Endothelial cell of umbilical vein (primary cell): ENCODE results near the gene CNTNAP1. TPM values are rescaled to one million over a fixed set of nuclear protein-coding genes. Genes with fewer than 3 reads are reported as not detected.

Experiments
- BruUV-seq: library from RNA; stranded (reverse); fragments of 400-500 nt; replicated peaks from 2 replicates; lab custom pipeline; 2021; lab: Mats Ljungman, UMichigan
- CTCF ChIA-PET: fragments of 300-600, 350-600 bp; sonication (Branson Sonifier 250); formaldehyde crosslinking; loops from one replicate; lab custom pipeline; 2021; ENCODE audit warnings: antibody characterized with exemption, inconsistent platforms; lab: Charles Lee
- POLR2A ChIA-PET: fragments of 300-600, 350-600 bp; sonication (Branson Sonifier 250); formaldehyde crosslinking; loops from one replicate; lab custom pipeline; 2021; ENCODE audit warnings: antibody characterized with exemption, inconsistent platforms; lab: Charles Lee
- DNase-seq: peaks from one replicate; pipeline ENCODE4 v3.0.0-alpha.2; 2011; ENCODE audit warnings: low read depth, low spot score
- FAIRE-seq: peaks from 2 replicates; lab custom pipeline; 2011; peaks lifted over from hg19 to GRCh38; lab: Jason Lieb, UNC
- H2AFZ ChIP-seq: 2 replicates; pipeline ENCODE4 v1.6.0; 2012; ENCODE audit warnings: low read depth, low read length, control low read depth, inconsistent platforms
- H3K27ac ChIP-seq: 2 replicates; pipeline ENCODE4 v1.5.1; 2011; ENCODE audit warnings: low read depth, mild to moderate bottlenecking, control low read depth, low read length, moderate library complexity; ENCODE audit not compliant: insufficient read depth
- H3K27me3 ChIP-seq, 2 experiments: 2 replicates each; pipeline versions ENCODE4 v1.6.0 to v1.6.1; 2011; ENCODE audit warnings: low read length in 2 of 2, mixed read lengths in 1 of 2; ENCODE audit not compliant: control insufficient read depth in 2 of 2, insufficient read depth in 2 of 2
- H3K36me3 ChIP-seq, 2 experiments: 2 replicates in 1 of 2; 3 replicates in 1 of 2; pipeline ENCODE4 v1.5.1; 2011; ENCODE audit warnings: low read length in 2 of 2, mild to moderate bottlenecking in 1 of 2, moderate library complexity in 1 of 2; ENCODE audit not compliant: control insufficient read depth in 2 of 2, insufficient read depth in 2 of 2; ENCODE audit errors: extremely low read depth in 1 of 2
- H3K4me1 ChIP-seq: 3 replicates; pipeline ENCODE4 v1.5.1; 2011; ENCODE audit warnings: mild to moderate bottlenecking, low read length; ENCODE audit not compliant: control insufficient read depth, insufficient read depth; ENCODE audit errors: extremely low read depth
- H3K4me2 ChIP-seq: 2 replicates; pipeline ENCODE4 v1.6.1; 2011; ENCODE audit warnings: low read length, control low read depth, mixed read lengths; ENCODE audit not compliant: insufficient read depth
- H3K4me3 ChIP-seq, 3 experiments: fragments of 200-600 bp in 1 of 3; sonication (generic), shearing (Covaris generic) in 1 of 3; replicated peaks in 1 of 3; 2 replicates each; pipeline ENCODE4 v1.5.1; 2011 to 2016; ENCODE audit warnings: control low read depth in 3 of 3, low read length in 3 of 3, mild to moderate bottlenecking in 2 of 3, inconsistent platforms in 1 of 3, low read depth in 1 of 3, moderate library complexity in 1 of 3; ENCODE audit not compliant: insufficient read depth in 1 of 3
- H3K79me2 ChIP-seq: 2 replicates; pipeline ENCODE4 v1.6.0; 2012; ENCODE audit warnings: low read length, inconsistent platforms; ENCODE audit not compliant: control insufficient read depth, insufficient read depth
- H3K9ac ChIP-seq: replicated peaks from 2 replicates; pipeline ENCODE3; 2011; ENCODE audit warnings: low read length, control low read depth; ENCODE audit not compliant: insufficient read depth; ENCODE audit errors: extremely low read depth
- H3K9me1 ChIP-seq: replicated peaks from 3 replicates; pipeline ENCODE4 v1.6.0; 2011; ENCODE audit warnings: mild to moderate bottlenecking, low read length; ENCODE audit not compliant: control insufficient read depth, insufficient read depth; ENCODE audit errors: extremely low read depth
- H3K9me3 ChIP-seq: replicated peaks from 2 replicates; pipeline ENCODE4 v1.5.1; 2012; ENCODE audit warnings: low read length, inconsistent platforms; ENCODE audit not compliant: control insufficient read depth, insufficient read depth
- H4K20me1 ChIP-seq: replicated peaks from 2 replicates; pipeline ENCODE3; 2011; ENCODE audit warnings: mild to moderate bottlenecking, low read length; ENCODE audit not compliant: control insufficient read depth, insufficient read depth; ENCODE audit errors: extremely low read depth
- EZH2 ChIP-seq: IDR thresholded peaks from 2 replicates; pipeline ENCODE4 v1.6.1; 2012; ENCODE audit warnings: borderline replicate concordance, low read depth, mild to moderate bottlenecking, moderate library complexity, low read length, inconsistent platforms; ENCODE audit not compliant: severe bottlenecking
- FOS ChIP-seq: IDR thresholded peaks from 2 replicates; pipeline ENCODE4 v1.6.1; 2011; ENCODE audit warnings: mild to moderate bottlenecking, low read length, moderate library complexity, borderline replicate concordance; ENCODE audit not compliant: insufficient read depth
- GATA2 ChIP-seq: IDR thresholded peaks from 2 replicates; pipeline ENCODE4 v1.7.0; 2011; ENCODE audit warnings: low read depth, mild to moderate bottlenecking, moderate library complexity, mixed read lengths, low read length; ENCODE audit not compliant: insufficient read length, insufficient read depth
- JUN ChIP-seq: IDR thresholded peaks from 2 replicates; pipeline ENCODE4 v1.6.1; 2011; ENCODE audit warnings: borderline replicate concordance, low read depth; ENCODE audit not compliant: insufficient read length, insufficient read depth
- MYC ChIP-seq: IDR thresholded peaks from one replicate; pipeline ENCODE4 v1.6.1; 2011; ENCODE audit warnings: mild to moderate bottlenecking, low read depth, low read length
- POLR2A ChIP-seq: IDR thresholded peaks from 2 replicates; pipeline ENCODE4 v1.6.1; 2012; ENCODE audit warnings: low read depth, mild to moderate bottlenecking, control low read depth, low read length
- POLR2AphosphoS5 ChIP-seq: IDR thresholded peaks from 2 replicates; pipeline ENCODE4 v1.6.1; 2012; ENCODE audit warnings: low read depth, mild to moderate bottlenecking, control low read depth, low read length, moderate library complexity; ENCODE audit not compliant: insufficient read depth
- dilution Hi-C: fragments of 300-500 bp; cut with MboI; formaldehyde crosslinking; loops from one replicate; pipeline ENCODE4 v1.15.0; 2019; ENCODE audit warnings: low sequenced_read_pairs; ENCODE audit not compliant: extremely low pct_ligation_motif_present
- intact Hi-C: fragments of 100-400 bp; cut with micrococcal nuclease; formaldehyde crosslinking; loops from one replicate; pipeline ENCODE4 v1.10.0; 2022
- polyA plus RNA-seq, 4 experiments: library from polyadenylated mRNA; depleted of rRNA in 3 of 4; stranded (reverse) in 3 of 4; unstranded in 1 of 4; fragments of >200 nt; gene quantifications; 2 replicates each; pipeline versions ENCODE4 v1.2.1 to v1.2.3, GENCODE V29; 2011 to 2012; ENCODE audit warnings: missing spikeins in 1 of 4
- total RNA-seq: library from RNA; stranded (reverse); gene quantifications from 2 replicates; pipeline ENCODE4 v1.2.3, GENCODE V29; 2021
- TF ChIP-seq, protein P1 (sequence below): IDR thresholded peaks from 2 replicates; pipeline ENCODE4 v1.6.1; 2011; ENCODE audit not compliant: insufficient read depth, insufficient read length
- TF ChIP-seq, protein P2 (sequence below), 2 donors: IDR thresholded peaks; 1 replicate in 1 of 2; 2 replicates in 1 of 2; pipeline ENCODE4 v1.5.1; 2011; ENCODE audit warnings: low read length in 2 of 2, mild to moderate bottlenecking in 2 of 2, moderate library complexity in 2 of 2, control low read depth in 1 of 2, inconsistent platforms in 1 of 2, low read depth in 1 of 2; ENCODE audit not compliant: insufficient read depth in 1 of 2; ENCODE audit errors: extremely low read depth in 1 of 2

CNTNAP1 gene
- total and polyA plus RNA-seq, 2 donors (not counting 3 experiments of a cell fraction or from before 2014, with no cell fraction given): 26.3 to 44.8 TPM

- intact Hi-C loops: no loop called here
- H3K27me3 ChIP-seq: no peaks in the 10 kb centered on the region
- H3K4me2 ChIP-seq: no peak overlapping the region
- DNase-seq (no peak), FAIRE-seq (no peak)
- no peak overlapping the region for H3K27ac ChIP-seq
- no peaks in the 10 kb centered on the region for H4K20me1 ChIP-seq
- H3K9ac ChIP-seq: no peak overlapping the region
- H2AFZ ChIP-seq: no peak overlapping the region
- H3K9me3 ChIP-seq: no peaks in the 10 kb centered on the region
- H3K36me3 ChIP-seq: peaks cover 13 to 41% of the 10 kb centered on the region in 2 experiments
- no TSS peak for BruUV-seq
- TF ChIP-seq POLR2AphosphoS5: no peak
- no peak for TF ChIP-seq POLR2A
- no peak for TF ChIP-seq GATA2
- TF ChIP-seq, protein P1, sequence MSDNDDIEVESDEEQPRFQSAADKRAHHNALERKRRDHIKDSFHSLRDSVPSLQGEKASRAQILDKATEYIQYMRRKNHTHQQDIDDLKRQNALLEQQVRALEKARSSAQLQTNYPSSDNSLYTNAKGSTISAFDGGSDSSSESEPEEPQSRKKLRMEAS: no peak
- TF ChIP-seq FOS: no peak
- TF ChIP-seq, protein P2, sequence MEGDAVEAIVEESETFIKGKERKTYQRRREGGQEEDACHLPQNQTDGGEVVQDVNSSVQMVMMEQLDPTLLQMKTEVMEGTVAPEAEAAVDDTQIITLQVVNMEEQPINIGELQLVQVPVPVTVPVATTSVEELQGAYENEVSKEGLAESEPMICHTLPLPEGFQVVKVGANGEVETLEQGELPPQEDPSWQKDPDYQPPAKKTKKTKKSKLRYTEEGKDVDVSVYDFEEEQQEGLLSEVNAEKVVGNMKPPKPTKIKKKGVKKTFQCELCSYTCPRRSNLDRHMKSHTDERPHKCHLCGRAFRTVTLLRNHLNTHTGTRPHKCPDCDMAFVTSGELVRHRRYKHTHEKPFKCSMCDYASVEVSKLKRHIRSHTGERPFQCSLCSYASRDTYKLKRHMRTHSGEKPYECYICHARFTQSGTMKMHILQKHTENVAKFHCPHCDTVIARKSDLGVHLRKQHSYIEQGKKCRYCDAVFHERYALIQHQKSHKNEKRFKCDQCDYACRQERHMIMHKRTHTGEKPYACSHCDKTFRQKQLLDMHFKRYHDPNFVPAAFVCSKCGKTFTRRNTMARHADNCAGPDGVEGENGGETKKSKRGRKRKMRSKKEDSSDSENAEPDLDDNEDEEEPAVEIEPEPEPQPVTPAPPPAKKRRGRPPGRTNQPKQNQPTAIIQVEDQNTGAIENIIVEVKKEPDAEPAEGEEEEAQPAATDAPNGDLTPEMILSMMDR (IDR thresholded peaks at IDR 0.05; ENCODE audit: extremely low read depth in 1 of 2, insufficient read depth in 1 of 2, low read depth in 1 of 2, low read length in 2 of 2): no peak
- TF ChIP-seq MYC: no peak
- TF ChIP-seq JUN: no peak
- TF ChIP-seq EZH2: no peak
- POLR2A ChIA-PET: no interaction called here
- dilution Hi-C loops: no loop called here
- no peaks in the 10 kb centered on the region for H3K79me2 ChIP-seq
- H3K4me1 ChIP-seq: no peaks in the 10 kb centered on the region
- H3K4me3 ChIP-seq: no peak overlapping the region
- H3K9me1 ChIP-seq: no peaks in the 10 kb centered on the region
- CTCF ChIA-PET: interaction anchor here (1.0 kb wide), 1 partner anchor 125 kb away, joined by 3 read pairs; the partner anchor contains the start of gene PSMC3IP
These were observed 20.1 kb downstream of the CNTNAP1 start for GRCh38 chr17:42702446-42702845.
